NCI-H526 treated with DMSO at 0.1 percent for 48 hours (cell line): Measurements from ENCODE around the gene JMJD8.
"Not testable (repeated sequence)": the region's sequence is repeated elsewhere in the genome, so short reads cannot be mapped to it uniquely, and the experiment has no call there.

Experiments
- DNase-seq: peaks from one replicate; lab custom pipeline; 2025; lab: John Stamatoyannopoulos, UW

Gene JMJD8

DNA sequence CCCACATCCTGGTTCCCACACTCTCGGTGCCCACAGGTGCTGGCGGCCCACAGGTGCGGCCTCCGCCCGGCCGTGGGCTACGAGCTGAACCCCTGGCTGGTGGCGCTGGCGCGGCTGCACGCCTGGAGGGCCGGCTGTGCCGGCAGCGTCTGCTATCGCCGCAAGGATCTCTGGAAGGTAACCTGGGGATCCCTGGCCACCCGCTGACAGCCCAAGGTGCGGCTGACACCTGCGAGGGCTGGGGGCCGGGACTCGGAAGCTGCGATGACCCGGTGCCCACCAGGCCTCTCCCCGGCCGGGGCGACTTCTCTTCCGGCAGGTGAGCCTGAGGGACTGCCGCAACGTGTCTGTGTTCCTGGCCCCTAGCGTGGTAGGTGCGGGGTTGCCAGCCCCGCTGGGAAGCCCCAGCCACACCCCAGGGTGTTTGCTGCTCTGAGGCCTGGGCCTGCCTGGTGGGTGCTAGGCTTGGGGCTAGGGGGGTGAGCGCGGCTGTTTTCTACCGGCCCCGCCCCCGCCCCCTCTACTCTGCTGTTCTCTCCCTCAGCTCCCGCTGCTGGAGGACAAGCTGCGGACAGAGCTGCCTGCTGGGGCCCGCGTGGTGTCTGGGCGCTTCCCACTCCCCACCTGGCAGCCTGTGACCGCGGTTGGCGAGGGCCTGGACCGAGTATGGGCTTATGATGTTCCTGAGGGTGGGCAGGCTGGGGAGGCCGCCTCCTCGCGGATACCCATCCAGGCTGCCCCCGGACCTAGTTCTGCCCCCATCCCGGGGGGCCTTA lies 37.8 kb upstream of the JMJD8 start:
- no peak for DNase-seq

DNA sequence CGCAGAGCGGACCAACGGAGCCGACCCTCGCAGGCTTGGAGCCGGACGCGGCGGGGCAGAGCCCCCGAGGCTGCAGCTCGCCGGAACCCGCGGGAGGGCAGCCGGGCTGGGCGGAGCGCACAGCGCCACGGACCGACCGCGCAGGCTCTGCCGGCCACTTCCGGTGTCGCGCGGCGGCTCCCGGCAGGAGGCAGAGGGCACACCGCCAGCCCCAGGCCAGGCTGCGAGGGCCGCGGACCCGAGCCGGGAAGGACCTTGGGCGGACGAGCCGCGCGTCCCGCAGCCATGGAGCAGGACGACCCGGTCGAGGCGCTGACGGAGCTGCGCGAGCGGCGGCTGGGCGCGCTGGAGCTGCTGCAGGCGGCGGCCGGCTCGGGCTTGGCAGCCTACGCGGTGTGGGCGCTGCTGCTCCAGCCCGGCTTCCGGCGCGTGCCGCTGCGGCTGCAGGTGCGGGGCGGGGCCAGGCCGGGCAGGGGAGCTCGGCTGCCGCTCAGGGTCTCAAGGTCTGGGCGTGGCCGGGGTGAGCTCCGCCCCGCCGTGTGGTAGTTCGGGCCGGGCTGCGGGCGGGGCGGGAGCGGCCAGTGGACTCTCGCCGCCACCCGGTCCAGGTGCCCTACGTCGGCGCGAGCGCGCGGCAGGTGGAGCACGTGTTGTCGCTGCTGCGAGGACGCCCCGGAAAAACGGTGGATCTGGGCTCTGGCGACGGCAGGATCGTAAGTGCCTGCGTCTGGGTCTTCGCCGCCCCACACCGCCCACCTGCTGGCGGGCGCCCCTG lies 37.0 kb upstream of the JMJD8 start, which contains the start of gene ANTKMT:
TSS of gene ANTKMT (plus strand) at position 157 of the 775 bp plus-strand sequence. CDS start at position 286, 129 bp downstream.
- peak; percentile 30 for DNase-seq

DNA sequence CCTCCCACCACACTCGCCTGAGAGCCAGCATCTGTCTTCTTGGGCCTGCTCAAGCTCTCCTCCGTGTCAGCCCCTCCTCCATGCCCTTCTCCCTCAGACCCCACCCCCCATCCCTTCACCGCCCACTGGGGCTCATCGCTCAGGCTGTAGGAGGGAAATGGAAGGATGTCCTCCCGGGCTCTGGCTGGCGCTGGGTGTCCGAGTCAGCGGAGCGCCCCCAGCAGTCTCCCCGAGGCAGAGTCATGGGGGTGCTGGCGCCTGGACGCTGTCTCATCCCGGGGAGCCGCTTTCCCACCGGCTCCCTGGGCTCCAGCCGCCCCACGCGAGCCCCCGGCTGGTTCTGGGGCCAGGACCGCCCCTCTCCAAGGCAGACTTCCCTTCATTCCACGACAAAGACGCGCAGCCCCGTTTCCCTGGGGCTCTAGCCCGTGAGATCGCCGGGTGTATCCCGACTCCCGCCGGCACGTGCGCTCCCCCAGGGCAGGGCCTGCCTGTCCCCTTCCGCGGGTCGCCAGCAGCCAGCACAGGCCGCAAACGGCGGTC lies 36.4 kb upstream of the JMJD8 start:
- DNase-seq, result no peak

DNA sequence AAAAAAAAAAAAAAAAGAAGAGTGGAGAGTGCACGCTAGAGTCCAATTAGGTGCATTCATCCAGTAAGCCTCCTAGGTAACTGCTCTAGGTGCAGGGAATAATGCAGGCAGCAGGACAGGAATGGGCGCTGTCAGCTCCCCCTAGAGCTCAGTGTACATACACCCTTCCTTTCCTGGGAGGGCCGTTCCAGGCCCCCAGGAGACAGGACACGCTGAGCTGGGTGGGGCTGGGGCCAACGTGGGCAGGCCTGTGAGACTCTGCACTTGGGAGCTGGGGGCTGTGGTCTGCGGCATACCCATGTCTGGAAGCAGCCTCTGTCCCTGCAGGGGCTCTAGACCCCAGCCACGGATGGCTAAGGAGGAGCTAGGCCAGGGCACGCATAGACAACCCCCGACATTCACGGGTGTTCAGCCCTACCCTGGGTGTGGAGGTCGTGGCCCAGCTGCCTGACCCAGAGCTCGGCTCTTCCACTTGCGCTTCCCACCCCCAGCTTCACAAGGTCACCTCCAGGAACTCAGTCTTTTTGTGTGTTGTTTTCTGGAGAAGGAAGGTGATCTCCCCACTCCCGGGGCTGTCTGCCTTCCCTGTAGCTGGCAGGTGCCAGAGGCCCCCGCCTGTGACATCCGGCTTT lies 35.8 kb upstream of the JMJD8 start:
- DNase-seq, result no peak

DNA sequence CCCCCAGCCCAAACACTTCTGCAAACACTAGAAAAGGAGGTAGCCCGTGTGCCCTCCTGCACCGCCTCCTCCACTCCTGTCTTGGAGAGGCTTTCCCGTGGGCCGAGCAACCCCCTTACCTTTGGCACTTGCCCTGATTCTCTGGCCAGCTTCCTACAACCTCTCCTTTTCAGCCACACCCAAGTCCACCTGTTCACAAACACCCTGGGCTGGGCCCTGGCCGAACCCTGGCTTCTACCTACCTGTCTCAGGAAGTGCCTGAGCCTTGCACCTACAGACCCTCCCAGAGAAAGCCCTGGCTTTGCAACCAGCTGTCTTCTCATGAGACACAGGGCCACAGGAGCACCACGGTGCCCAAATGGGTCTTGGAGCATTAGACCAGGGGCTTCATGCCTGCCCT lies 34.8 kb upstream of the JMJD8 start:
- DNase-seq, result no peak

DNA sequence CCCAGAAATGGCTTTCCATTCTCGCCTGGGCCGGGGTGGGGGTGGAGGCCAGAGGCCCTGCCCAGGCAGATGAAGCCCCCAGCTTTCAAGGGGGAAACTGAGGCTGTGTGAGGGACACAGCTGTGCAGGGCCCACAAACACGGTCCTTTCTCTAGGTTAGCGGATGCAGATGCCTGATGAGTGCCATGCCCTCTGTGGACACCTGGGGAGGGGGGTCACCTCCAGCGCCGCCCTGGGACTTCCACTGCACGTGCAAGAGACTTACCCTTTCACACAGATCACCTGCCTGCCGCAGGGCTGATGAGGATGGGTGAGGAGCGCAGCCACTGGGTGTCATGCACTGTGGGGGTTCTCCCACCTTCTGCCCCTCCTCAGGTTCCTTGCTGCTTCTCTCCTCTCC lies 34.3 kb upstream of the JMJD8 start:
- DNase-seq, result no peak

DNA sequence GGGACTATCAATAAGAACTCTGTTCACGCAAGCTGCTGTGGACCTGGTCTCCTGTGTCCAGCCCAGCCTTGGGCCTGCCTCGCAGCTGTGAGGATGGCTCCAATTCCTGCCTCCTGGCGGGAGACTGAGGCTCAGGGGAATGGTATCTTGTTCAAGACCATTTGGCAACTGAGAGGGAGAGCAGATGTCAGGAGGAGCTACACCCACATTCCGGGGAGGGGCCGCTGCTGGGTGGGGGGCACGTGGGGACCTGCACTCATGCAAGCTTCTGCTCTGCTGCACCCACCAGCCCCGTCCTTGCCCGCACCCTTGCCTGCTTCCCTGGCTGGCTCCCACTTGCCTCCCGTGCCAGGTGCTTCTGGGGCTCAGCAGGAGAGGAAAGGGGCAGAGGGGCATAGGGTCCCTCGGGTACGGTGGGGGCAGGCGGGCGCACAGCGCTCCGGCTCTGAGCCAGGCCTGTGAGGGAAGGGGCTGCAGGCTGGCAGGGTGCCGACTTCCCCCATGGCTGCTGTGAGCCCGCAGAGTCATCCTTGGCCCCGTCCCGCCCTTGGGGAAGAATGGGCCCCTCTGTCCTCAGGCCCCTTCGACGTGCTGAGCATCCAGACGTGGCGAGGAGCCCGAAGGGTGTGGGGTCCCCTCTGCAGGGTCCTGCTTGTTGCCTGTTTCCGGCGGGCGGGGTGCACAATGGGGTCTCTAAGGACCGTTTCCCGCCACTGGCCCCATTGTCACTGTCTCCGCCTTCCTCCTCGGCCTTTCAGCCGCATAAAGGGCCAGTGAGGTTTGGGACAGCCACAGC lies 33.5 kb upstream of the JMJD8 start:
- no peak for DNase-seq

DNA sequence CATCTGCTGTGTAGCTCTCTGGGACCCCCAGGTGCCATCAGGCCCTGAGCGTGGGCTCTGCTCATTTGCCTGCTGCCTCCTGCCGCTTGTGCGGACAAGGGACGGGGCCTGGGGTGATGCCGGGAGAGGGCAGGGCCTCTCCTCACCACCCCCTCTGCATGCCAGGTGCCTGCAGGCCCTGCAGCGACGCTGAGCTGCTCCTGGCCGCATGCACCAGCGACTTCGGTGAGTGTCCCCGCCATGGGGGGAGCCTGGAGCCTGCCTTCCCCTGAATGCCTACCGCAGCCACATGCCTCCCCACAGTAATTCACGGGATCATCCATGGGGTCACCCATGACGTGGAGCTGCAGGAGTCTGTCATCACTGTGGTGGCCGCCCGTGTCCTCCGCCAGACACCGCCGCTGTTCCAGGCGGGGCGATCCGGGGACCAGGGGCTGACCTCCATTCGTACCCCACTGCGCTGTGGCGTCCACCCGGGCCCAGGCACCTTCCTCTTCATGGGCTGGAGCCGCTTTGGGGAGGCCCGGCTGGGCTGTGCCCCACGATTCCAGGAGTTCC lies 32.7 kb upstream of the JMJD8 start:
- DNase-seq, result no peak

DNA sequence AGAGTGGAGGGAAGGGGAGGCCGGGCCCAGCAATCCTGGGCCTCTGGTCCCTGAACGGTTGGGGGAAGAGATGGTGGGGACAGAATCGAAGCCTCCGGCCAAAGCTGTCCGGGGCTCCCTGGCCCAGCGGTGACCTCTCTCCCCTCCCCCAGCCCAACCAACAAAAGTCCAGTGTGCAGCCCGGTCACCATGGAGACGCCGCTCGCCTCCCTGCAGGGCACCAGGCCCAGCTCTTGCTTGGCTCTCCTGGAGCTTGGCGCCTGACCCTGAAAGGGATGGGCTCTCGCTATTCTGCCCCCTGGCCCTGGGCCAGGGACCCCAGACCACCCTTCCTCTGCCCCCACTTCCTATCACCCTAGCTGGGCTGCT lies 32.0 kb upstream of the JMJD8 start:
- no peak for DNase-seq

DNA sequence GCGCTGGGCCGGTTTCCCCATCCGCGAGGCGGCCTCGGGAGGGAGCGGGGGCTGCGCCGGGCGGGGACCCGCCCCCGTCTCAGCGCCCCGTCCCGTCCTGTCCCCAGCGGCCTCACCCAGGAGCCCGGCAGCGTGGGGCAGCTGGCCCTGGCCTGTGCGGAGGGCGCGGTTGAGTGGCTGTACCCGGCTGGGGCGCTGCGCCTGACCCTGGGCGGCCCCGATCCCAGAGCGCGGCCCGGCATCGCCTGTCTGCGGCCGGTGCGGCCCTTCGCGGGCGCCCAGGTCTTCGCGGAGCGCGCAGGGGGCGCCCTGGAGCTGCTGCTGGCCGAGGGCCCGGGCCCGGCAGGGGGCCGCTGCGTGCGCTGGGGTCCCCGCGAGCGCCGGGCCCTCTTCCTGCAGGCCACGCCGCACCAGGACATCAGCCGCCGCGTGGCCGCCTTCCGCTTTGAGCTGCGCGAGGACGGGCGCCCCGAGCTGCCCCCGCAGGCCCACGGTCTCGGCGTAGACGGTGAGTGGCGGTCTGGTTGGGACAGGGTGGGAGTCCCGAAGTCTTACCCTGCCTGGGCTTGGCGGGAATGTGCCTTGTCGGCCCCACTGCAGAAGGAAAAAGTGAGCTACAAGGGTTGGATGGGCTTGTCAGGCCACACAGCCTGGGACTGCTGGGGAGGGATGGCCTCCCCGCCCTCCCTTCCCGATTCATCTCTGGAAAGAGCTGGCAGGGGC lies 31.5 kb upstream of the JMJD8 start:
- no peak for DNase-seq

DNA sequence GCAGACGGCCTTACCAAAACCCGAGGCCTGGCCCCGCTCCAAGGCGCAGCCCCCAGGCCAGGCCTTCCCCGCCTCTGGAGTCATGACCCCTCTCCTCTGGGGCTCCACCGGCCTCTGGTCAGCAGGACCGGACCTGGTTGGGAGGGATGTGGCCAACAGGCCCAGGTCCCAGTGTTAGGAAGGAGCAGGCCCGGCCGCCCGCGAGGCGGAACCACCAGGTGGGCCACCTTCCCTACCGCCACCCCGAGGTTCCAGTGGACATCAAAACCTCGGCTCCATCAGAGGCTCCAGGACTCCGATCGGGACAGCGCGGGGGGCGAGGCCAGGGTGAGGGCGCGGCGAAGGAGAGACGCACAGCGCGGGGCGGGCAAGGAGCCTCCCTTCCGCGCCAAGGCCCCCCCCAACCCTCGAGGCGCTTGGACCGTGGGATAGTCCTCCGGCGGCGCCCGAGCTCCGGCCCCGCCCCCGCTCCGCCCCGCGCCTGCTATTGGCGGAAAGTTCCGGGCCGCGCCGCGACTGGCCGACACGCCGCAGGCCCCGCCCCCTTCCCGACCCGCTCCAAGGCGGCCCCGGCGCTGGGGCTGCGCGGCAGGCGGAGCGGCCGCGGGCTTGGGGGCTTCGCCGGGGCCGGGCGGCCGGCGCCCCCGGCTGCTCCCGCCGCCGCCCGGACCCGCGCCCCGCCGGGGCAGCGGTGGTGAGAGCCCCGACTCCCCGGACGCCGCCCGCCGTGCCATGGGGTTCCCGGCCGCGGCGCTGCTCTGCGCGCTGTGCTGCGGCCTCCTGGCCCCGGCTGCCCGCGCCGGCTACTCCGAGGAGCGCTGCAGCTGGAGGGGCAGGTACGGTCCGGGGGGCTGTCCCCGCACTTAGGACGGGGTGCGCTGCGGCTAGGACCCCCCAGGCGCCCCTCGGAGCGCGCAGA lies 30.7 kb upstream of the JMJD8 start, which contains the start of gene METRN:
TSS of gene METRN (plus strand) at position 561 of the 919 bp plus-strand sequence. CDS start at position 733, 172 bp downstream.
- DNase-seq, result peak; percentile 19

DNA sequence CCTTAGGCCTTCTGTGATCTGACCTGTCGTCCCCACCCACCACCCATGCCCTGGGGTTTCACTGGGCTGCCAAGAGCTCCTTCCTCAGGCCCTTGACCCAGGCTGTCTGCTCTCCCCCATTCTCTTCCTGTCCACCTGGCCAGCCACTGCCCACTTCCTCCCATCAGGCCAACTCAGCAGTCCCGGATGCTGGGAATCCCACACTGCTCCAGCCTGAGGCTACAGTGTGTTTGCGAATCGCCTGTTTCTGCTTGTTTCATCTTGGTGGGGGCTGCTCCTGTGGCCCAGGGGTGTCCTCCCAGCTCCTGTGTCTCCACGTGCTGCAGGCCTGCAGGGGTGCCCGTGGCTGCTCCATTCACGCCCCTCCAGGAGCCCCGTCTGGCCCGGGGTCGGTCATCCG lies 29.9 kb upstream of the JMJD8 start:
- no peak for DNase-seq

DNA sequence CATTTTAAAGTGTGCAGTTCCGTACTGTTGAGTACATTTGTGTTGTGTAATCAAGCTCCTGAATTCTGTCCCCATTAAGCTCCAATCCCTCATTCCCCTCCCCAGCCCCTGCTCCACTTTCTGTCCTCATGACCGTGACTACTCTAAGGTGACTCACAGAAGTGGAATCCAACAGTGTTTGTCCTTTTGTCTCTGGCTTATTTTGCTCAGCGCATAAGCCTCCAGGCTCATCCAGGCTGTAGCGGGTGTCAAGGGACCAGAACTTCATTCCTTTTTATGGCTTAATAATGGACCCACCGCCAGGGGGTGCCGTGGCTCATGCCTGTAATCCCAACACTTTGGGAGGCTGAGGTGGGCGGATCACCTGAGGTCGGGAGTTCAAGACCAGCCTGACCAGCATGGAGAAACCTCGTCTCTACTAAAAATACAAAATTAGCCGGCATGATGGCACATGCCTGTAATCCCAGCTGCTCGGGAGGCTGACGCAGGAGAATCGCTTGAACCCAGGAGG lies 28.7 kb upstream of the JMJD8 start:
- not testable (repeated sequence) for DNase-seq

DNA sequence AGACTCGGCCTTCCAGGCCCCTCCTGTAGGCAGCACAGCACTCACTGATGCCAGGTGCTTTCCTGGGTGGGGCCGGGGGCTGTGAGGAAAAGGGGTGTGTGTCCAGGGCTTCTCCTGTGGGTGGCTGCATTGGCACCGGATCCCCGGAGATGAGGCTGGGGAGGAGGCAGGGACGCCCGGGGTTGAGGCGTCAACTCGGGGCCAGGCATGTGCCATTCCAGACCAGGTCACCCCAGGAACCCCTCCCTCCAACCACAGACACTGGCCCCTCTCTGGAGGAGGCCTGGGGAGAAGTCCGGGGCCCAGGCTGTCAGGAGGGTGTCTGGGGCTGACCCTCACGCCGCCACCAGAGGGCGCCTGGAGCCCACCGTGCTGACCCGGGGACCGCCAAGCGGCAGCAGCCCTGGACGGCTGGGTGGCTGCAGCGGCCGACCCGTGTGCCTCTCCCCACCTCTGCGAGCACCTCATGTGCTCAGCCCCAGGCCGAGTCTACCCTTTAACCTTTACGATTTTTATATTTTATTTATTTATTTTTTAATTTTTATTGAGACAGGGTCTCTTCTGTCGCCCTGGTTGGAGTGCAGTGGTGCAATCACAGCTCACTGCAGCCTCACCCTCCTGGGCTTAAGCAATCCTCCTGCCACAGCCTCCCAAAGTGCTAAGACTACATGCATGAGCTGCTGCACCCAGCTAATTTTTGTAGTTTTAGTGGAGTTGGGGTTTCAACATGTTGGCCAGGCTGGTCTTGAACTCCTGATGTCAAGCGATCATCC lies 27.6 kb upstream of the JMJD8 start:
- DNase-seq, result no peak

DNA sequence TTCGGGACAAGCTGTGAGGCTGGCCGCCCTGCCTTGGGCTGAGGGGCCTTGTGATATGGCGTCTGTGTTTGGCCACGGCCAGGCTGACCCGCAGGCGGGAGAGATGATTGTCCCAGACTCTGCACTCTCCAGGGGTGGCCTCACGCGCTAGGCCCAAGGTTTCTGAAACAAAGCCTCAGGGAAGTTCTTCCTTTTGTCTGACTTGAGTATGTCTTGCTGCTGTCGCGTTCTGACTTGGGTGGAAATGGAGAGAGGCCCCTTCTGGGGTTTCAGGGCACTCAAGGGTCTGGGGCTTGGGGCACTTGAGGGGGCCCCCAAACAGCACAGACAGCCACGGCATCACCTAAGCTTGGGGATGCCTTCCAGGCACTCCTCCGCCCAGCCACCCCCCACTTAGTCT lies 26.9 kb upstream of the JMJD8 start:
- DNase-seq, result no peak

DNA sequence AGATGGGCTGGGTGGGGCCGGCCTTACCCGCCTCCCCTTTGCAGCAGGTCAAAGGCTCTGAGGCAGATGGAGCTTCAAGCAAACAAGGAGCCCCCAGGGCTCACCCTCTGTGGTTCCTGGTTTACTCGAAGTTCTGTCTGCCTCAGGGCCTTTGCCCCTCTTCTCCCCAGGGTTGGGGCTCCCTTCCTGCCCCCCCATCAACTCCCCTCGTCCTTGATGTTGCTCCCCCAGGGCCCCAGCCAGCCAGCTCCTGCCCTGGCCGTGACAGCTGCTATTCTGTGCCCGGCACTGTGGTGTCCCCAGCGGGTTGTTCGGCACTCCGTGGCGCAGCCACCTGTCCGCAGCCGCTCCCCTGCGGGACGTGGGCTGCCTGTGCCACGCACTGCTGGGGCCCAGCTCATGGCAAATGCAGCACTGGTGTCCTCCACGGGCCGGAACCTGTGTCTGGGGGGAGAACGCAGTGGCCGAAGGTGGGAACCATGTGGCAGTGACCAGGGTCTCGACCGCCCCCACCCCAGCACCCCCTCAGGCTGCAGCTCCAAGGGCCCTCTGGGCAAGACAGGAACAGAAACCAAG lies 26.5 kb upstream of the JMJD8 start:
- no peak for DNase-seq

DNA sequence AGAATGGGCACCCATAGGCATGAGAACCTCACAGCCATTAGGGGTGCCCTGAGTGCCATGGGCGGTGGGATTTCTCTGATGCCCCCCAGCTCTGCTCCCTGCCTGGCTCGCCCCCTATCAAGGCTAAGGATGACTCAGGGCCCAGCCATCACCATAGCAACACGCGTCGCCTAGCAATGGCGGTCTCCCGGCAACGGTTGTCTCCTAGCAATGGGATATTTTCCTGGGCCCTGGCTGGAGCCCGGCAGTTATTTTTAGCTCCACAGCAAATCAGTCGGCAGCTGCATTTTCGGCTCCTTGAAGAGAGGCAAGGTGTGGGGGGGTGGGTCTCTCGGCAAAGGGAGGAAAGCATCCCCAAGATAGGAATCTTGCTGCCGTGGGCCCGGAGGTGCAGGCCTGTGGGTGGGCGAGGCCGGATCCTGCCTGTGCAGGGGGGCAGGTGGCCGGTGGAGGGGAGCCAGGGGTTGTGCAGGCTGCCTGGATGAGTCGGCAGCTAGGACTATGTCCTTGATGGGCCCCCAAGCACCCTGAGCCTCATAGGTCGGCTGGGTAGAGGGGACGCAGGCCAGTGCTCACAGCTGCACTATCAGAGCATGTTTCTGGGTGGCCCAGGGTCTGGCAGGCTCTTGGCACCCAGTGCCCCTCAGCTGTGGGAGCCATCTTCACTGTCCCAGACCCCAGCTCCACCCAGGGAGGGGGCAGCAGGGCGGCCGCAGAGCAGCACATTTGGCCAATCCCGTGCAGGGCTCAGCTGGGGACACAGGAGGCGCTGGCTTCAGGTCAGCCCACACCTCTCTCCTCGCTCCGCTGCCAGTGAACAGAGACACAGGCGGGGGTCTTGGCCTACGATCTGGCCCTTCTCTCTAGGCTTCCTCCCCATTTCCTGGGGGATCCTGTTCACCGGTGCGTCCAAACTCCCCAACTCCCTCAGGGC lies 25.7 kb upstream of the JMJD8 start:
- DNase-seq, result peak; percentile 22
